Right lobe of liver (tissue), 6 donors: Measurements from ENCODE around the gene CTTNBP2. TPM values are rescaled to one million over a fixed set of nuclear protein-coding genes. Genes with fewer than 3 reads are reported as not detected.
A peak's percentile ranks its signal among the peaks of the same experiment; 100 is the strongest.

Experiments used
- ATAC-seq, 4 donors: fragments of 200-7000 bp; cut with Tn5 transposase; one replicate each; pipeline ENCODE4 v1.9.1; 2020; ENCODE audit warnings: mild to moderate bottlenecking in 4 of 4, moderate library complexity in 4 of 4
- DNase-seq, 3 donors: peaks; one replicate each; pipeline ENCODE4 v3.0.0-alpha.2; 2020
- H3K27ac ChIP-seq, 3 donors: fragments of 200-600 bp; one replicate each; pipeline ENCODE4 v1.8.0; 2022
- H3K27me3 ChIP-seq, 2 donors: fragments of 200-600 bp; one replicate each; pipeline ENCODE4 v1.8.0; 2022
- H3K36me3 ChIP-seq, 4 donors: fragments of 200-600 bp; sonication (generic) in 1 of 4; one replicate each; pipeline versions ENCODE4 v1.5.1 to v1.8.0; 2017 to 2022; ENCODE audit warnings: control low read depth in 1 of 4
- H3K4me1 ChIP-seq, 4 donors: fragments of 200-600 bp; sonication (generic) in 1 of 4; one replicate each; pipeline versions ENCODE4 v1.5.1 to v1.8.0; 2017 to 2022; ENCODE audit warnings: control low read depth in 1 of 4
- H3K4me3 ChIP-seq, 3 donors: fragments of 200-600 bp; one replicate each; pipeline ENCODE4 v1.8.0; 2022
- H3K9me3 ChIP-seq, 4 donors: fragments of 200-600 bp; sonication (generic) in 1 of 4; one replicate each; pipeline versions ENCODE4 v1.5.1 to v1.8.0; 2017 to 2022; ENCODE audit warnings: control low read depth in 1 of 4
- POLR2A ChIP-seq: fragments of 450-650 bp; IDR thresholded peaks from one replicate; pipeline ENCODE4 v1.6.1; 2017; ENCODE audit warnings: antibody characterized with exemption, mild to moderate bottlenecking
- WGBS: methylation state at CpG from one replicate; pipeline ENCODE4 v1.1.6; 2018; ENCODE audit warnings: low coverage, low lambda C conversion rate; ENCODE audit not compliant: insufficient coverage; ENCODE audit errors: missing lambda C conversion rate; 5-methylcytosine and 5-hydroxymethylcytosine counted together
- intact Hi-C, 2 donors: fragments of 100-400 bp; cut with DNase I; formaldehyde crosslinking; loops; one replicate each; pipeline versions ENCODE4 v1.11.2 to v1.14.1; 2022
- total RNA-seq, 6 experiments: library from RNA; depleted of rRNA in 2 of 6; stranded (reverse); fragments of >200 nt in 2 of 6; fragmentation: NEBNext Ultra II Directional in 3 of 6; extraction: Animal tissue kit (Norgen Biotek cat#: 25700) in 3 of 6; gene quantifications; one replicate each; pipeline versions ENCODE4 v1.1.0 to v1.2.4, GENCODE V29; 2016 to 2023
- TF ChIP-seq, protein P1 (sequence below), 4 donors: fragments of 200-600 bp in 3 of 4; fragments of 450-650 bp in 1 of 4; IDR thresholded peaks; one replicate each; pipeline versions ENCODE4 v1.5.1 to v1.8.0; 2016 to 2022; ENCODE audit warnings: antibody characterized with exemption in 4 of 4, mild to moderate bottlenecking in 2 of 4
- donor health status: DM: no; HTN: yes; CAD: no.
- donor health status: DM: no; HTN: no; CAD: no.
- donor health status: DM: no; HTN: no; CAD: no.
- donor health status: DM: no; HTN: yes; CAD: no.
- donor health status: DM: no; HTN: yes; CAD: no.

Gene CTTNBP2
- total RNA-seq, 6 experiments from 2014 or later = 0.31 to 3.0 (median 1.9) TPM

DNA sequence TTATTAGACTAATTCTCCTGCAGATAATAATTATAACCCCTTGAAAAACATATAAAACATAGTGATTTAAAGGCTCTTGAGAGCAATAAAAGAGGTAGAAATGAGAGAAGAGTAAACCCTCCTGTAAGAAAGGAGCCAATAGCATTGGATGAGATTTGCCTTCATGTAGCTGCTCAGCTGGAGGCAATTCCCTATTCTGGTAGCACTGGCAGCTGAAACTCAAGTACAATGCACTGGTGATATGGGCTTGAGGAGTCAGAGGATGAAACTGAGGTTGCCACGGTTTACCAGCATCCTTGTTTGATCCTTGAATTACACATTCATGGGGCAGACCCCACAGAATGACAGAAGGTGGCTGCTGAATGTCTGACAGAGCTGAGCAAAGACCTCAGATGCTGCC lies 76.4 kb downstream of the CTTNBP2 start:
- ATAC-seq (no peak), DNase-seq (no peak)
- Histone ChIP-seq H3K27ac (no peak overlapping the region), H3K4me3 (no peak overlapping the region), H3K36me3 (no peaks in the 10 kb centered on the region), H3K27me3 (no peaks in the 10 kb centered on the region), H3K9me3 (no peaks in the 10 kb centered on the region), H3K4me1 (no peaks in the 10 kb centered on the region)
- 20% methylated on average over 1 of the region's 1 CpG for WGBS
- TF ChIP-seq, protein P1, sequence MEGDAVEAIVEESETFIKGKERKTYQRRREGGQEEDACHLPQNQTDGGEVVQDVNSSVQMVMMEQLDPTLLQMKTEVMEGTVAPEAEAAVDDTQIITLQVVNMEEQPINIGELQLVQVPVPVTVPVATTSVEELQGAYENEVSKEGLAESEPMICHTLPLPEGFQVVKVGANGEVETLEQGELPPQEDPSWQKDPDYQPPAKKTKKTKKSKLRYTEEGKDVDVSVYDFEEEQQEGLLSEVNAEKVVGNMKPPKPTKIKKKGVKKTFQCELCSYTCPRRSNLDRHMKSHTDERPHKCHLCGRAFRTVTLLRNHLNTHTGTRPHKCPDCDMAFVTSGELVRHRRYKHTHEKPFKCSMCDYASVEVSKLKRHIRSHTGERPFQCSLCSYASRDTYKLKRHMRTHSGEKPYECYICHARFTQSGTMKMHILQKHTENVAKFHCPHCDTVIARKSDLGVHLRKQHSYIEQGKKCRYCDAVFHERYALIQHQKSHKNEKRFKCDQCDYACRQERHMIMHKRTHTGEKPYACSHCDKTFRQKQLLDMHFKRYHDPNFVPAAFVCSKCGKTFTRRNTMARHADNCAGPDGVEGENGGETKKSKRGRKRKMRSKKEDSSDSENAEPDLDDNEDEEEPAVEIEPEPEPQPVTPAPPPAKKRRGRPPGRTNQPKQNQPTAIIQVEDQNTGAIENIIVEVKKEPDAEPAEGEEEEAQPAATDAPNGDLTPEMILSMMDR (IDR thresholded peaks at IDR 0.05) = no peak
- no peak for TF ChIP-seq POLR2A
- intact Hi-C loops = no loop called here

DNA sequence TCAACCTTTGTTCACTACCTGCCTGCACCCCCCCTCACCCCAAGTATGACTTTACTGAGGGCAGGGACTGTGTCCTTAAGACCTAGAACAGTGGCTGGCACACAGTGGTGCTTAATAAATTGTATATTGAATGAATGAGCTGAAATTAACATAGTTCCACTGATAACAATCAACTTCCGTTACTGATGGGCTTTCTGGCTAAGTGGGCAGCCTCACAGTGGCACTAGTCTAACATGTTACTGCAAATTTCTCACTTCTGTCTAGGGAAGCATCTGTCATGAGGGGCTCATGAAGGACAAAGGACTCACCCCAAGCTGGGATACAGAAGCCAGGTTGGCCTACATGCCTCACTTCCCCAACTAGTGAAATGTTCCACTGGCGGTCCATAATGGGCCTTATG lies 79.3 kb downstream of the CTTNBP2 start:
- H3K27me3 ChIP-seq = no peaks in the 10 kb centered on the region
- intact Hi-C loops = no loop called here
- DNase-seq (no peak), ATAC-seq (no peak)
- H3K36me3 ChIP-seq = no peaks in the 10 kb centered on the region
- H3K9me3 ChIP-seq = no peaks in the 10 kb centered on the region
- H3K4me1 ChIP-seq = no peaks in the 10 kb centered on the region
- H3K4me3 ChIP-seq = no peak overlapping the region
- TF ChIP-seq, protein P1 (IDR thresholded peaks at IDR 0.05) = no peak
- TF ChIP-seq POLR2A = no peak
- no peak overlapping the region for H3K27ac ChIP-seq
- WGBS = 100% methylated on average over 2 of the region's 2 CpGs

- no peak for DNase-seq
- TF ChIP-seq, protein P1 (IDR thresholded peaks at IDR 0.05) = no peak
- no peak for TF ChIP-seq POLR2A
- no peak overlapping the region for H3K27ac ChIP-seq
- H3K4me3 ChIP-seq = no peak overlapping the region
- intact Hi-C loops = no loop called here
- no peak for ATAC-seq
- no peaks in the 10 kb centered on the region for H3K36me3 ChIP-seq
- no peaks in the 10 kb centered on the region for H3K27me3 ChIP-seq
- no peaks in the 10 kb centered on the region for H3K4me1 ChIP-seq
- no peaks in the 10 kb centered on the region for H3K9me3 ChIP-seq
- 86% methylated on average over 3 of the region's 3 CpGs for WGBS
Measured at GRCh38 chr7:117793521-117793920, 79.7 kb downstream of the CTTNBP2 start.

- H3K27me3 ChIP-seq = no peaks in the 10 kb centered on the region
- H3K27ac ChIP-seq = no peak overlapping the region
- no peaks in the 10 kb centered on the region for H3K4me1 ChIP-seq
- WGBS = 46% methylated on average over 12 of the region's 18 CpGs
- DNase-seq (no peak), ATAC-seq (peak; percentile 66 to 83 (median 76))
- no peak for TF ChIP-seq POLR2A
- TF ChIP-seq, protein P1 (IDR thresholded peaks at IDR 0.05) = no peak
- no peaks in the 10 kb centered on the region for H3K36me3 ChIP-seq
- no peaks in the 10 kb centered on the region for H3K9me3 ChIP-seq
- H3K4me3 ChIP-seq = no peak overlapping the region
- intact Hi-C loops = no loop called here
Measured at GRCh38 chr7:117791877-117792780, 81.1 kb downstream of the CTTNBP2 start.
